ENCODE results near the gene L1CAM. TPM values are rescaled to one million over a fixed set of nuclear protein-coding genes. Genes with fewer than 3 reads are reported as not detected.

Gene L1CAM
- polyA plus RNA-seq, 2 of the 4 experiments (the other 2 are of a cell fraction): 1.9 to 14.2 TPM

- TF ChIP-seq RARB (CRISPR knock-in tag; IDR thresholded peaks at IDR 0.05): no peak
These were observed 28.5 kb downstream of the L1CAM start (continued) for GRCh38 chrX:153857348-153857903.

GRCh38 chrX:153854702-153855101 lies 31.3 kb downstream of the L1CAM start:
- Histone ChIP-seq H3K4me3 (no peak overlapping the region), H3K9me3 (no peaks in the 10 kb centered on the region), H3K4me2 (no peak overlapping the region), H3K27ac (no peak overlapping the region), H3K4me1 (no peaks in the 10 kb centered on the region)
- ChIA-PET POLR2A (no interaction called here), CTCF (no interaction called here)
- ATAC-seq (no peak), FAIRE-seq (no peak), DNase-seq (ENCODE audit: low read depth in 1 of 2, low spot score in 1 of 2) (no peak)
- WGBS (ENCODE audit: missing lambda C conversion rate): 36% methylated on average over 9 of the region's 9 CpGs
- TF ChIP-seq HOXB5 (CRISPR knock-in tag; IDR thresholded peaks at IDR 0.05): no peak
- TF ChIP-seq USF2 (IDR thresholded peaks at IDR 0.05): no peak
- TF ChIP-seq HDAC2 (IDR thresholded peaks at IDR 0.05): no peak
- no peak for TF ChIP-seq POLR2A (IDR thresholded peaks at IDR 0.05; ENCODE audit: low read length)
- no peak for TF ChIP-seq CEBPB (IDR thresholded peaks at IDR 0.05)
- TF ChIP-seq, protein P1, sequence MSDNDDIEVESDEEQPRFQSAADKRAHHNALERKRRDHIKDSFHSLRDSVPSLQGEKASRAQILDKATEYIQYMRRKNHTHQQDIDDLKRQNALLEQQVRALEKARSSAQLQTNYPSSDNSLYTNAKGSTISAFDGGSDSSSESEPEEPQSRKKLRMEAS (IDR thresholded peaks at IDR 0.05): no peak
- no peak for TF ChIP-seq JUNB (IDR thresholded peaks at IDR 0.05)
- no peak for TF ChIP-seq HEYL (CRISPR knock-in tag; IDR thresholded peaks at IDR 0.05)

- no peak for DNase-seq (ENCODE audit: low read depth in 1 of 2, low spot score in 1 of 2)
- ChIA-PET POLR2A (no interaction called here), CTCF (interaction anchor here (0.6 to 1.0 kb wide), 3 partner anchors 10 to 69 kb away, joined by 3 read pairs; no protein-coding TSS in a partner anchor)
- WGBS (ENCODE audit: missing lambda C conversion rate): 28% methylated on average over 3 of the region's 3 CpGs
- Histone ChIP-seq H3K27ac (no peak overlapping the region), H3K9me3 (no peaks in the 10 kb centered on the region), H3K4me3 (no peak overlapping the region), H3K4me2 (no peak overlapping the region), H3K4me1 (no peaks in the 10 kb centered on the region)
- no peak for ATAC-seq
- no peak for FAIRE-seq
- TF ChIP-seq, protein P2, sequence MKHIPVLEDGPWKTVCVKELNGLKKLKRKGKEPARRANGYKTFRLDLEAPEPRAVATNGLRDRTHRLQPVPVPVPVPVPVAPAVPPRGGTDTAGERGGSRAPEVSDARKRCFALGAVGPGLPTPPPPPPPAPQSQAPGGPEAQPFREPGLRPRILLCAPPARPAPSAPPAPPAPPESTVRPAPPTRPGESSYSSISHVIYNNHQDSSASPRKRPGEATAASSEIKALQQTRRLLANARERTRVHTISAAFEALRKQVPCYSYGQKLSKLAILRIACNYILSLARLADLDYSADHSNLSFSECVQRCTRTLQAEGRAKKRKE (CRISPR knock-in tag; IDR thresholded peaks at IDR 0.05; ENCODE audit: low read depth): no peak
- TF ChIP-seq KDM1A (IDR thresholded peaks at IDR 0.05; ENCODE audit: low read depth) (no peak), CTCF (IDR thresholded peaks at IDR 0.05) (no peak), USF2 (IDR thresholded peaks at IDR 0.05) (no peak), KDM5A (IDR thresholded peaks at IDR 0.05) (no peak)
- TF ChIP-seq, protein P3, sequence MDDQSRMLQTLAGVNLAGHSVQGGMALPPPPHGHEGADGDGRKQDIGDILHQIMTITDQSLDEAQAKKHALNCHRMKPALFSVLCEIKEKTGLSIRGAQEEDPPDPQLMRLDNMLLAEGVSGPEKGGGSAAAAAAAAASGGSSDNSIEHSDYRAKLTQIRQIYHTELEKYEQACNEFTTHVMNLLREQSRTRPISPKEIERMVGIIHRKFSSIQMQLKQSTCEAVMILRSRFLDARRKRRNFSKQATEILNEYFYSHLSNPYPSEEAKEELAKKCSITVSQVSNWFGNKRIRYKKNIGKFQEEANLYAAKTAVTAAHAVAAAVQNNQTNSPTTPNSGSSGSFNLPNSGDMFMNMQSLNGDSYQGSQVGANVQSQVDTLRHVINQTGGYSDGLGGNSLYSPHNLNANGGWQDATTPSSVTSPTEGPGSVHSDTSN (IDR thresholded peaks at IDR 0.05): no peak
These were observed 32.1 kb downstream of the L1CAM start for GRCh38 chrX:153853902-153854267.

- no peak overlapping the region for H3K4me2 ChIP-seq
These were observed 32.6 kb downstream of the L1CAM start for GRCh38 chrX:153853180-153853901.

More at GRCh38 chrX:153853180-153853901, 32.6 kb downstream of the L1CAM start:
- WGBS (ENCODE audit: missing lambda C conversion rate): 26% methylated on average over 3 of the region's 3 CpGs
- Histone ChIP-seq H3K4me1 (no peaks in the 10 kb centered on the region), H3K4me3 (no peak overlapping the region), H3K27ac (no peak overlapping the region), H3K9me3 (no peaks in the 10 kb centered on the region)
- no peak for TF ChIP-seq TFCP2L1 (CRISPR knock-in tag; IDR thresholded peaks at IDR 0.05)
- TF ChIP-seq, protein P4, sequence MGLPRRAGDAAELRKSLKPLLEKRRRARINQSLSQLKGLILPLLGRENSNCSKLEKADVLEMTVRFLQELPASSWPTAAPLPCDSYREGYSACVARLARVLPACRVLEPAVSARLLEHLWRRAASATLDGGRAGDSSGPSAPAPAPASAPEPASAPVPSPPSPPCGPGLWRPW (IDR thresholded peaks at IDR 0.05): no peak
- no peak for TF ChIP-seq HOXB13 (CRISPR knock-in tag; IDR thresholded peaks at IDR 0.05; ENCODE audit: low read depth)
- TF ChIP-seq ZSCAN20 (CRISPR knock-in tag; IDR thresholded peaks at IDR 0.05): no peak
- TF ChIP-seq NR3C1 (IDR thresholded peaks at IDR 0.05): no peak
- TF ChIP-seq, protein P3 (IDR thresholded peaks at IDR 0.05): no peak
- FAIRE-seq: no peak
- POLR2A ChIA-PET: no interaction called here
- ATAC-seq: no peak
- no peak for DNase-seq (ENCODE audit: low read depth in 1 of 2, low spot score in 1 of 2)
- CTCF ChIA-PET: interaction anchor here (0.6 to 1.2 kb wide), 5 partner anchors 10 to 90 kb away, joined by 3 to 4 read pairs (median 3); no protein-coding TSS in a partner anchor
